Right lobe of liver (tissue), 6 donors: ENCODE data around the gene KCNIP1. TPM values are rescaled to one million over a fixed set of nuclear protein-coding genes. Genes with fewer than 3 reads are reported as not detected.

ENCODE experiments used
- ATAC-seq, 4 donors: fragments of 200-7000 bp; cut with Tn5 transposase; one replicate each; pipeline ENCODE4 v1.9.1; 2020; ENCODE audit warnings: mild to moderate bottlenecking in 4 of 4, moderate library complexity in 4 of 4
- DNase-seq, 3 donors: peaks; one replicate each; pipeline ENCODE4 v3.0.0-alpha.2; 2020
- H3K27ac ChIP-seq, 3 donors: fragments of 200-600 bp; one replicate each; pipeline ENCODE4 v1.8.0; 2022
- H3K27me3 ChIP-seq, 2 donors: fragments of 200-600 bp; one replicate each; pipeline ENCODE4 v1.8.0; 2022
- H3K36me3 ChIP-seq, 4 donors: fragments of 200-600 bp; sonication (generic) in 1 of 4; one replicate each; pipeline versions ENCODE4 v1.5.1 to v1.8.0; 2017 to 2022; ENCODE audit warnings: control low read depth in 1 of 4
- H3K4me1 ChIP-seq, 4 donors: fragments of 200-600 bp; sonication (generic) in 1 of 4; one replicate each; pipeline versions ENCODE4 v1.5.1 to v1.8.0; 2017 to 2022; ENCODE audit warnings: control low read depth in 1 of 4
- H3K4me3 ChIP-seq, 3 donors: fragments of 200-600 bp; one replicate each; pipeline ENCODE4 v1.8.0; 2022
- H3K9me3 ChIP-seq, 4 donors: fragments of 200-600 bp; sonication (generic) in 1 of 4; one replicate each; pipeline versions ENCODE4 v1.5.1 to v1.8.0; 2017 to 2022; ENCODE audit warnings: control low read depth in 1 of 4
- CTCF ChIP-seq, 4 donors: fragments of 200-600 bp in 3 of 4; fragments of 450-650 bp in 1 of 4; IDR thresholded peaks; one replicate each; pipeline versions ENCODE4 v1.5.1 to v1.8.0; 2016 to 2022; ENCODE audit warnings: antibody characterized with exemption in 4 of 4, mild to moderate bottlenecking in 2 of 4
- POLR2A ChIP-seq: fragments of 450-650 bp; IDR thresholded peaks from one replicate; pipeline ENCODE4 v1.6.1; 2017; ENCODE audit warnings: antibody characterized with exemption, mild to moderate bottlenecking
- WGBS: methylation state at CpG from one replicate; pipeline ENCODE4 v1.1.6; 2018; ENCODE audit warnings: low coverage, low lambda C conversion rate; ENCODE audit not compliant: insufficient coverage; ENCODE audit errors: missing lambda C conversion rate; 5-methylcytosine and 5-hydroxymethylcytosine counted together
- intact Hi-C, 2 donors: fragments of 100-400 bp; cut with DNase I; formaldehyde crosslinking; loops; one replicate each; pipeline versions ENCODE4 v1.11.2 to v1.14.1; 2022
- total RNA-seq, 6 experiments: library from RNA; depleted of rRNA in 2 of 6; stranded (reverse); fragments of >200 nt in 2 of 6; fragmentation: NEBNext Ultra II Directional in 3 of 6; extraction: Animal tissue kit (Norgen Biotek cat#: 25700) in 3 of 6; gene quantifications; one replicate each; pipeline versions ENCODE4 v1.1.0 to v1.2.4, GENCODE V29; 2016 to 2023
- donor health status: DM: no; HTN: yes; CAD: no.
- donor health status: DM: no; HTN: no; CAD: no.
- donor health status: DM: no; HTN: no; CAD: no.
- donor health status: DM: no; HTN: yes; CAD: no.
- donor health status: DM: no; HTN: yes; CAD: no.

Gene KCNIP1
- total RNA-seq, 6 experiments from 2014 or later = 0.56 TPM; not detected in 5

GRCh38 chr5:170501931-170502330, 1.9 kb upstream of the KCNIP1 start:
- 9% methylated on average over 1 of the region's 2 CpGs for WGBS
- no peak overlapping the region for H3K4me3 ChIP-seq
- no peak for TF ChIP-seq POLR2A
- TF ChIP-seq CTCF (IDR thresholded peaks at IDR 0.05) = no peak
- no peaks in the 10 kb centered on the region for H3K36me3 ChIP-seq
- no peak for ATAC-seq
- no peaks in the 10 kb centered on the region for H3K4me1 ChIP-seq
- no peak for DNase-seq
- intact Hi-C loops = no loop called here
- H3K9me3 ChIP-seq = no peaks in the 10 kb centered on the region
- no peaks in the 10 kb centered on the region for H3K27me3 ChIP-seq
- no peak overlapping the region for H3K27ac ChIP-seq

DNA sequence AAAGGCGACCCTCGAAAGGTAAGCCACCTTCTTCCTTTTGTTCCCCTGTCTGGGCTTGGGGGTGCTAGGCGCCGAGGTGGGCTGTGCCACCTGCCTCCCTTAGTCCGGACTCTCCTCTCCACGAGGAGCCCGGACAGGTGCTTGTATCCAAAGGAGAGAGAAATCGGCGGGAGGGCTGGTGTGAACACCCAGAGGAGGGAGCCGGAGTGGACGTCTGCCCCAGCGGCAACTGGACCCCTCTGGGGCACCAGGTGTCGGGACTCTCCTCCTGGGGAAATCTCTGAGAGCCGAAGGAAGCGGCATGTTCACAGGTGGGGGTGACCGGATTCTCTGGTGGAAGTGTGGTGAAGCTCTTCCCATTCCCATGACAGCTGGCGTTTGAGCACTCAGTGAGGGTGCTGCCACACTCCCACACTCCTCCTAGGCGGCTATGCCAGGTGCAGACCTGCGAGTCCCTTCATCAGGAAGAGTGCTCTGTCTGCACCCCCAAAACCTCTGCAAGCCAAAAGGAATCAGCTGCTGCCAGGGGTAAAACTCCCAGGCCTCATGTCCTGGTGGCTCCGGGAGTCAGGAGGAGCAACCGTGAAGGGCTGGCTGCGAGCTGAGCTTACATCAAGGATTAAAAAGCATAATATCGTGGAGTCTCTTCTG, 921 bp downstream of the KCNIP1 start:
- Histone ChIP-seq H3K4me3 (no peak overlapping the region), H3K4me1 (no peaks in the 10 kb centered on the region), H3K9me3 (no peaks in the 10 kb centered on the region), H3K36me3 (no peaks in the 10 kb centered on the region), H3K27me3 (no peaks in the 10 kb centered on the region), H3K27ac (no peak overlapping the region)
- WGBS = 56% methylated on average over 11 of the region's 23 CpGs
- DNase-seq (no peak), ATAC-seq (no peak)
- intact Hi-C loops = no loop called here
- TF ChIP-seq CTCF (IDR thresholded peaks at IDR 0.05) (no peak), POLR2A (no peak)

DNA sequence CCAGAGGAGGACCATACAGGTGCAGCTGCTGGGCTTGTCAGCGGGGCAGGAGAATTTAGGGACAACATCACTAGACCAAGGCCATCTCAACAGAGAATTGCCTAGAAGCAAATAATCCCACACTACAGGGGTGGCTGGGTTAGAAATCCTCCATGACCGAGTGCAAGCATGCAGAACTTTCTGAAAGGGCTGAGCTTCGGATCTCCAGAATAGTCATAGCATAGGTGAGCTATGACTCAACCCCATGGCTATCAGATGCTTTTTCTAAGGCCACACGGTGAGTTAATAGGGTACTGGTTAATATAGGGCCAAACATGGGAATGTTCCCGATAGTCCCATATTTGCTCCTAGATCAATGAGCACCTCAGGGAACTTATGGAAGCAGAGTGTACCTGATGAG, 4.2 kb downstream of the KCNIP1 start:
- TF ChIP-seq CTCF (IDR thresholded peaks at IDR 0.05) = no peak
- TF ChIP-seq POLR2A = no peak
- H3K4me3 ChIP-seq = no peak overlapping the region
- H3K9me3 ChIP-seq = no peaks in the 10 kb centered on the region
- intact Hi-C loops = no loop called here
- H3K36me3 ChIP-seq = no peaks in the 10 kb centered on the region
- no peaks in the 10 kb centered on the region for H3K4me1 ChIP-seq
- no peaks in the 10 kb centered on the region for H3K27me3 ChIP-seq
- H3K27ac ChIP-seq = no peak overlapping the region
- no peak for DNase-seq
- WGBS = 100% methylated on average over 2 of the region's 5 CpGs
- ATAC-seq = no peak

DNA sequence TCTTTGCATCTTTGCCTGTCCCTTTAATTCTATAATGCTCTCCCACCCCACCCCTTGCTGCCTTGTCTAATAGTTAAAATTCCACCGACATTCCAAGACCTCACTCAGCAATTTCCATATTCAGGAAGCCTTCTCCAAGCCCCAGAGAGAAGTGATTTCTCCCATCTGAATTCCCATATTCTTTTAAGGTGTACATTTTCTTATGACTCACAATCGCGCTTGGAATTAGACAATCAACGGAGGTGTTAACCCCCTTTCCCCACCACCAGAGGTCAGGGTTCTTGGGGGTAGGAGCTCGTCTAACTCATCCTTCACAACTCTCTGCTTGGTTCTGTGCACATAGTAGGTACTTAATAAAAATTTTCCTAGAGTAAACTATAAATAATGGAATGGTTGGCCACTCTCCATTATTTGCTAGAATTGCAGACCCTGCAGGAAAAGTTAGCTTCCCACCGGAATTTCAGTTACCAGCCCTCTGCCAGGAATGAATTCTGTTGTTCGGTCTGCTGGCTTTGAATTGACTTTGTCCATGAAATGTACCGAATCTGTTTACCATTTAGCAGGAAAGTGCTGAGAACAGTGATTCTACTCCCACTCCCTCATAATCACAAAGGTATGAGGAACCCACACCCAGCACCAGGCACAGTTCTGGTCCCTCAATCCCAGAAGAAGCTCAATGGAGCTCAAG, 5.0 kb downstream of the KCNIP1 start:
- H3K4me1 ChIP-seq = no peaks in the 10 kb centered on the region
- H3K27me3 ChIP-seq = no peaks in the 10 kb centered on the region
- DNase-seq (no peak), ATAC-seq (no peak)
- H3K36me3 ChIP-seq = no peaks in the 10 kb centered on the region
- TF ChIP-seq CTCF (IDR thresholded peaks at IDR 0.05) = no peak
- no peak for TF ChIP-seq POLR2A
- H3K9me3 ChIP-seq = no peaks in the 10 kb centered on the region
- WGBS = 66% methylated on average over 8 of the region's 8 CpGs
- H3K4me3 ChIP-seq = no peak overlapping the region
- no peak overlapping the region for H3K27ac ChIP-seq
- intact Hi-C loops = no loop called here
